HEK293 (cell line): ENCODE data around the gene ZC3H4.

Experiments used
- CTCF ChIA-PET: fragments of 350-600 bp; formaldehyde crosslinking; extraction: SDS; loops from one replicate; lab custom pipeline; 2021; ENCODE audit warnings: antibody characterized with exemption; lab: Yijun Ruan, JAX
- POLR2A ChIA-PET: fragments of 300-600 bp; formaldehyde crosslinking; extraction: SDS; loops from one replicate; lab custom pipeline; 2020; ENCODE audit warnings: antibody characterized with exemption, inconsistent platforms; lab: Yijun Ruan, JAX
- H3K27ac ChIP-seq: fragments of 200-500 bp; sonication (Bioruptor generic); 2 replicates; pipeline ENCODE4 v1.5.1; 2014; ENCODE audit warnings: low read depth, low read length, control low read depth, inconsistent platforms; ENCODE audit errors: extremely low read depth
- H3K36me3 ChIP-seq, 2 experiments: fragments of 200-500 bp in 1 of 2; sonication (Bioruptor generic) in 1 of 2; 1 replicate in 1 of 2; 2 replicates in 1 of 2; pipeline ENCODE4 v1.5.1; 2014 to 2017; ENCODE audit warnings: inconsistent platforms in 2 of 2, low read length in 2 of 2; ENCODE audit not compliant: control insufficient read depth in 2 of 2, insufficient read depth in 1 of 2
- H3K4me1 ChIP-seq: fragments of 200-500 bp; sonication (Bioruptor generic); 2 replicates; pipeline ENCODE4 v1.5.1; 2014; ENCODE audit warnings: mild to moderate bottlenecking, low read length, inconsistent platforms; ENCODE audit not compliant: control insufficient read depth, insufficient read depth
- H3K4me3 ChIP-seq: 2 replicates; pipeline ENCODE4 v1.5.1; 2011; ENCODE audit warnings: low read depth, mild to moderate bottlenecking, control low read depth, low read length, moderate library complexity
- H3K9me3 ChIP-seq: fragments of 200-500 bp; sonication (Bioruptor generic); 2 replicates; pipeline ENCODE4 v1.5.1; 2014; ENCODE audit warnings: low read depth, low read length, inconsistent platforms; ENCODE audit not compliant: control insufficient read depth, insufficient read depth
- GLI4 ChIP-seq: fragments of 450-650 bp; formaldehyde crosslinking; IDR thresholded peaks from 2 replicates; pipeline ENCODE4 v1.5.1; 2016; ENCODE audit warnings: missing biosample characterization, missing genetic modification characterization
- KLF7 ChIP-seq: fragments of 450-650 bp; formaldehyde crosslinking; IDR thresholded peaks from 2 replicates; pipeline ENCODE4 v1.5.1; 2016; ENCODE audit warnings: missing biosample characterization, missing genetic modification characterization, borderline replicate concordance
- KLF8 ChIP-seq: fragments of 450-650 bp; formaldehyde crosslinking; IDR thresholded peaks from 2 replicates; pipeline ENCODE4 v1.5.1; 2016; ENCODE audit warnings: missing biosample characterization, missing genetic modification characterization
- PBX3 ChIP-seq: sonication (generic); formaldehyde crosslinking; IDR thresholded peaks from 2 replicates; pipeline ENCODE4 v1.8.1; 2022; ENCODE audit warnings: mild to moderate bottlenecking, moderate library complexity, missing genetic modification reagents
- TCF7L2 ChIP-seq: IDR thresholded peaks from 2 replicates; pipeline ENCODE4 v1.6.1; 2011; ENCODE audit warnings: low read depth, mild to moderate bottlenecking, inconsistent platforms, low read length, moderate library complexity, borderline replicate concordance
- ZBTB10 ChIP-seq: fragments of 450-650 bp; formaldehyde crosslinking; IDR thresholded peaks from 2 replicates; pipeline ENCODE4 v1.5.1; 2016; ENCODE audit warnings: missing biosample characterization, missing genetic modification characterization
- ZNF211 ChIP-seq: fragments of 450-650 bp; formaldehyde crosslinking; IDR thresholded peaks from 2 replicates; pipeline ENCODE4 v1.5.1; 2016; ENCODE audit warnings: low read depth, missing biosample characterization, missing genetic modification characterization
- ZNF311 ChIP-seq: fragments of 450-650 bp; formaldehyde crosslinking; IDR thresholded peaks from 2 replicates; pipeline ENCODE4 v1.5.1; 2017; ENCODE audit warnings: missing biosample characterization, missing genetic modification characterization, borderline replicate concordance
- ZNF324 ChIP-seq: fragments of 450-650 bp; formaldehyde crosslinking; IDR thresholded peaks from 2 replicates; pipeline ENCODE4 v1.5.1; 2016; ENCODE audit warnings: missing biosample characterization, missing genetic modification characterization
- ZNF354C ChIP-seq: fragments of 450-650 bp; formaldehyde crosslinking; IDR thresholded peaks from 2 replicates; pipeline ENCODE4 v1.5.1; 2016; ENCODE audit warnings: missing biosample characterization, missing genetic modification characterization, low read depth, borderline replicate concordance
- ZNF398 ChIP-seq: fragments of 450-650 bp; formaldehyde crosslinking; IDR thresholded peaks from 2 replicates; pipeline ENCODE4 v1.5.1; 2017; ENCODE audit warnings: missing biosample characterization, missing genetic modification characterization
- ZNF488 ChIP-seq: fragments of 450-650 bp; formaldehyde crosslinking; IDR thresholded peaks from 2 replicates; pipeline ENCODE4 v1.5.1; 2016; ENCODE audit warnings: missing biosample characterization, missing genetic modification characterization
- ZNF518A ChIP-seq: fragments of 450-650 bp; formaldehyde crosslinking; conservative IDR thresholded peaks from 2 replicates; pipeline ENCODE4 v1.5.1; 2016; ENCODE audit warnings: low read depth, missing biosample characterization, missing genetic modification characterization
- ZNF561 ChIP-seq: fragments of 450-650 bp; IDR thresholded peaks from 2 replicates; pipeline ENCODE4 v1.5.1; 2018; ENCODE audit warnings: missing biosample characterization, missing genetic modification characterization, borderline replicate concordance
- ZNF580 ChIP-seq: fragments of 450-650 bp; formaldehyde crosslinking; IDR thresholded peaks from 2 replicates; pipeline ENCODE4 v1.5.1; 2016; ENCODE audit warnings: missing biosample characterization, missing genetic modification characterization
- ZNF623 ChIP-seq: fragments of 450-650 bp; formaldehyde crosslinking; IDR thresholded peaks from 2 replicates; pipeline ENCODE4 v1.5.1; 2016; ENCODE audit warnings: missing biosample characterization, missing genetic modification characterization
- ZNF747 ChIP-seq: fragments of 450-650 bp; formaldehyde crosslinking; IDR thresholded peaks from 2 replicates; pipeline ENCODE4 v1.5.1; 2016; ENCODE audit warnings: missing biosample characterization, missing genetic modification characterization
- ZNF76 ChIP-seq: fragments of 450-650 bp; formaldehyde crosslinking; IDR thresholded peaks from 2 replicates; pipeline ENCODE4; 2016; ENCODE audit warnings: low read depth, missing biosample characterization, missing genetic modification characterization, borderline replicate concordance
- ZNF785 ChIP-seq: fragments of 450-650 bp; formaldehyde crosslinking; IDR thresholded peaks from 2 replicates; pipeline ENCODE4 v1.5.1; 2016; ENCODE audit warnings: missing biosample characterization, missing genetic modification characterization
- ZNF843 ChIP-seq: fragments of 450-650 bp; formaldehyde crosslinking; IDR thresholded peaks from 2 replicates; pipeline ENCODE4 v1.5.1; 2016; ENCODE audit warnings: missing biosample characterization, missing genetic modification characterization
- ZXDB ChIP-seq: fragments of 450-650 bp; formaldehyde crosslinking; IDR thresholded peaks from 2 replicates; pipeline ENCODE4 v1.5.1; 2016; ENCODE audit warnings: missing biosample characterization, missing genetic modification characterization

The ZC3H4 gene

GRCh38 chr19:47027586-47028088 lies 85.9 kb downstream of the ZC3H4 start:
- POLR2A ChIA-PET = interaction anchor here (0.6 kb wide), 1 partner anchor 263 kb away, joined by 3 read pairs; no protein-coding TSS in a partner anchor
- Histone ChIP-seq H3K4me1 (peaks cover 5% of the 10 kb centered on the region), H3K27ac (no peak overlapping the region), H3K4me3 (no peak overlapping the region), H3K9me3 (no peaks in the 10 kb centered on the region), H3K36me3 (no peaks in the 10 kb centered on the region)
- TF ChIP-seq ZNF518A (tag by site-specific recombination) (no peak), ZNF561 (tag by site-specific recombination) (no peak), ZNF398 (tag by site-specific recombination) (peak; percentile 24; the same call in 1 of the 2 replicates), ZNF311 (tag by site-specific recombination) (0 out of 2 replicates have a peak, but pooled peaks have one; percentile 31), ZXDB (tag by site-specific recombination) (no peak), ZBTB10 (tag by site-specific recombination) (0 out of 2 replicates have a peak, but pooled peaks have one; percentile 38), GLI4 (no peak)
- CTCF ChIA-PET = no interaction called here

GRCh38 chr19:47026889-47027288 lies 86.7 kb downstream of the ZC3H4 start:
- ChIA-PET POLR2A (interaction anchor here (0.6 kb wide), 1 partner anchor 18 kb away, joined by 3 read pairs; no protein-coding TSS in a partner anchor), CTCF (no interaction called here)
- Histone ChIP-seq H3K27ac (no peak overlapping the region), H3K9me3 (no peaks in the 10 kb centered on the region), H3K4me3 (no peak overlapping the region), H3K36me3 (no peaks in the 10 kb centered on the region), H3K4me1 (peaks cover 6% of the 10 kb centered on the region)
- TF ChIP-seq ZNF747 (tag by site-specific recombination) (no peak), ZNF488 (tag by site-specific recombination) (no peak), ZNF354C (no peak), ZNF785 (tag by site-specific recombination) (no peak), KLF7 (no peak), ZNF580 (peak; percentile 54; the same call in 1 of the 2 replicates), ZNF211 (no peak), ZNF324 (tag by site-specific recombination) (no peak), ZNF76 (tag by site-specific recombination) (no peak), ZNF843 (tag by site-specific recombination) (no peak), GLI4 (no peak), ZNF623 (tag by site-specific recombination) (peak; percentile 37), KLF8 (tag by site-specific recombination) (0 out of 2 replicates have a peak, but pooled peaks have one; percentile 19), TCF7L2 (no peak), PBX3 (no peak)
